ENCODE results near the gene DGKE.

The DGKE gene

DNA sequence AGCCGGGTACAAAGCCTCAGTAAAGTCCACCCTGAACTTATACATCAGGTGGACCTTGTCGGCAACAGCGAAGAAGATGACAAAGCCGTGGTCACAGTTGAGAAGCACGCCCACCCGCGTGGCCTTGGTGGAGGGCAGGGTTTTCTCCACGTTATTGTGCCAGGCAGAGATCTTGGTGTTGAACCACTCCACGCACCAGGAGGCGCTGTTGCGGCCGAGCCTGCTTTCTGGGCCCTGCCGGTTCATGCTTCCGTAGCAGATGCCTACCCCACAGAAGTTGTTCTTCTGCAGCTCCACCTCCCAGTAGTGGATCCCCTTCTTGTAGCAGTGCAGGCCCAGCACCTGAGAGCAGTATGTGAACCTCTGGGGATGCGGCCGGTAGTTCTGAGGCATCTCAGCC lies 57.8 kb downstream of the DGKE start:
- DNase-seq: peak; percentile 32 to 58 (median 46)

DNA sequence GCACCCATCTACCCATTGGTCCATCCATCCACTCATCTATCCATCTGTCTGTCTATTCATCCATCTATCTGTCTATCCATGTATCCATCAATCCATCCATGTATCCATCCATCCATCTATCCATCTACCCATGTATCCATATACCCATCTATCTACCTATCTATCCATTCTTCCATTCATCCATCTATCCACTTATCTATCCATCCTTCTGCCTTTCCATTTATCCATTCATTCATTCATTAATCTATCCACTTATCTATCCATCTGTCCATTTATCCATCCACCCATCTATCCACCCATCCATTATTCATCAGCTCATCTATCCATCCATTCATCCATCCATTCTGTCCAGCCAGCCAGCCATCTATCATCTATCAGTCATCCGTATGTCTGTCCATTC lies 58.4 kb downstream of the DGKE start:
- DNase-seq: no peak

DNA sequence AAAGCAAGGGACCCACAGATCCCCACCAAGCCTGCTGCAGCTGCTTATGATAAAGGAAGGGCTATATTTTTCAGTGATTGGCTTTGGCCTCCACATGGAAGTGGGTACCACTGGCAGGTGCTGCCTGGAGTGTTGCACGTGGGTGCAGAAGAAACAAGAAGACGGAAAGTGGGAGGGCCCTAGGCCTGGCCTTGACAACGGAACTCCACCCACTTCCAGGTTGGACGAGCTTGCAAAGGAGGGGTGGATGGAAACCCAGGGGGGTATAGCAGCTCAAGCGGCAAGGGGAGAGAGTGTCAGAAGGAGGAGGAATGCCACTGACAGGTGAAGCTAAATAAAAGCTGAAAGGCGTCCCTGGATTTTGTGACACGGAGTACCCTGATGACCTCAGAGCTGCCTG lies 59.6 kb downstream of the DGKE start:
- no peak for DNase-seq

DNA sequence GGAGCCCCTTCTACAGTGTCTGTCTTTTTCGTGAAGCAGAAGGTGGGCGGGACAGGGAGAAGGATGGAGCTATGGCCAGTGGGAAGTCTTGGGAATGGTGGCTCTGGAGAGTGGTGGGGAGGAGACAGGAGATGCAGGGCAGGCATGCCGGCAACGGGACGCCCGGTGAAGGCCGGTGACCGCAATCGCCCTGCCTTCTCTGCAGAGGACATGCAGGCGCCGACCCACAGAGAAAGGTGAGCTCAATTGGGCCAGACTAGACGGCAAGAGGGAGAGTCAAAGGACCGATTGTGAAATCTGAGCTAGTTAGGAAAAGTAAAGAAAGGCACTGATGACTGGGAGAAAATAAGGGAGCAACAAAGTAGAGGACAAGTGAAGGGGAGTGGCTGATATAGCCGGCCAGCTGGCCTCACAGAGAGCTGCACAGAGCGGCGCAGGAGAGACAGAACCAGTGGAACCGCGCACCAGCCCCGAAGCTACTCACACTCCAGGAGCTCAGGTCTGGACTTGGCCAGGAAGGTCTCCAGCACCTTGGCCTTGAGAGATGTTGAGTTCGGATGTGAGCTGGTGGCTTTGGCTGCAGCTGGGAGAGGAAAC lies 61.0 kb downstream of the DGKE start:
- no peak for DNase-seq

DNA sequence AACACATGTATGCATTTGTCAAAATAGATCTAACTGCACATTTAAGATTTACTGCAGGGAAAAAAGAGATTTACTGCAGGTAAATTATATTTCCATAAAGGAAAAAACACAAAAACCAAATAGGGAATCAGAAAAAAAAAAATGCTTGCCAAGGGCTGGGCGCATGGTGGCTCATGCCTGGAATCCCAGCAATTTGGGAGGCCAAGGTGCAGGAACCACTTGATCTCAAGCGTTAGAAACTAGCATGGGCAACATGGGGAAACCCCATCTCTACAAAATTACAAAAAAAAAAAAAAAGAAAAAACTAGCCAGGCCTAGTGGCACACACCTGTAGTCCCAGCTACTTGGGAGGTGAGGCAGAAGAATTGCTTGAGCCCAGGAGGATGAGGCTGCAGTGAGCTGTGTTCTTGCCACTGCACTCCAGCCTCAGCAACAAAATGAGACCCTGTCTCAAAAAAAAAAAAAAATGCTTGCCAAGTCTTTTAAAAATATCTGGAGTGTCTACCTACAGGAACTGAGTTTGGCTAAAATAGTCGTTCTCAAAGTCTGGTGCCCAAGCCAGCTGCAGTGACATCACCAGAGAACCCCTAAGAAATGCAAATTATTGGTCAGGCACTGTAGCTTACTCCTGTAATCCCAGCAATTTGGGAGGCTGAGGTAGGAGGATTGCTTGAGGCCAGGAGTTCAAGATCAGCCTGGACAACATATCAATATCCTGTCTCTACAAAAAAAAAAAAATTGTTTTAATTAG lies 62.4 kb downstream of the DGKE start:
- DNase-seq: no peak

DNA sequence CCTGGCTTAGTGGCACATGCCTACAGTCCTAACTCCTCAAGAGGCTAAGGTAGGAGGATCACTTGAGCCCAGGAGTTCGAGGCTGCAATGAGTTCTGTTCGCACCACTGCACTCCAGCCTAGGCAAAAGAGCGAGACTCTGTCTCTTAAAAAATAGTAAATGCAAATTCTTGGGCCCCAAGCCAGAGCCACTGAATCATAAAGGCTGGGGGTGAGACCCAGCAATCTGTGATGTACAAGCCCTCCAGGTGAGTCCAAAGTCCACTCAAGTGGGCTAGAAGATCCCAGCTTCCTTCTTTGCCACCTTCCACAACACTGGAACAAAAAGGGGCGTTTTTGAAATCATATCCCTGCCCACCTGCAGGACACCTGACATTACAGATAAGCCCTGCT lies 63.0 kb downstream of the DGKE start:
- no peak for DNase-seq

DNA sequence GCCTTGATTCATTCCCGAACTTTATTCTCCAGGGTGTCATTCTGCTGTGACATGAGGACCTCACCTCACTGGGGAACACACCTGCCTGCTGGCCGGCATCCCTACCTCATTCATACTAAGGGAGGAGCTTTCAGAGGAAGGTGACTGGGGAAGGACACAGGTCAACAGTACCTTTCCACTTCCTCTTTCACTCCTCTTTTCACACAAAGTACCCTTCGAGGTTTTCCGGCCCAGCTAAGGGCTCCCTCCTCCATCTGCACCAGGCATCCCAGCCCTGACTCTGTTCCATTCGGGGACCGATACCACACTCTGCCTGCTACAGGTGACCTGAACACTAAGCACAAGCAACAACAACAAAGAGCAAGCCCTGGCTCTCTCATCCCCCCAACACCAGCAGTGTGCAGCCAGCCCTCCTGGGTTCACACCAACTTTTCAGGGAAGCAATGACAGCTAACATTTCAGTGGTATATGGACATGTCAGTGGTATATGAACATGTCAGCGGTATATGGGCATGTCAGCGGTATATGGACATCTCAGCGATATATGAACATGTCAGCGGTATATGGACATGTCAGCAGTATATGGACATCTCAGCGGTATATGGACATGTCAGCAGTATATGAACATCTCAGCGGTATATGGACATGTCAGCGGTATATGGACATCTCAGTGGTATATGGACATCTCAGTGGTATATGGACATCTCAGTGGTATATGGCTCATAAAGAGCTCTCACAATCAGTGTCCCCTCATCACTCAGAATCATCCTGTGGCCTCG lies 63.9 kb downstream of the DGKE start:
- DNase-seq: no peak

- no peak for DNase-seq
Measured at GRCh38 chr17:56898874-56899273, 64.9 kb downstream of the DGKE start.

- DNase-seq: no peak
Measured at GRCh38 chr17:56899403-56899802, 65.5 kb downstream of the DGKE start.

GRCh38 chr17:56902348-56902747 lies 68.4 kb downstream of the DGKE start:
- no peak for DNase-seq

- DNase-seq: no peak
Measured at GRCh38 chr17:56903560-56903959, 69.6 kb downstream of the DGKE start.

DNA sequence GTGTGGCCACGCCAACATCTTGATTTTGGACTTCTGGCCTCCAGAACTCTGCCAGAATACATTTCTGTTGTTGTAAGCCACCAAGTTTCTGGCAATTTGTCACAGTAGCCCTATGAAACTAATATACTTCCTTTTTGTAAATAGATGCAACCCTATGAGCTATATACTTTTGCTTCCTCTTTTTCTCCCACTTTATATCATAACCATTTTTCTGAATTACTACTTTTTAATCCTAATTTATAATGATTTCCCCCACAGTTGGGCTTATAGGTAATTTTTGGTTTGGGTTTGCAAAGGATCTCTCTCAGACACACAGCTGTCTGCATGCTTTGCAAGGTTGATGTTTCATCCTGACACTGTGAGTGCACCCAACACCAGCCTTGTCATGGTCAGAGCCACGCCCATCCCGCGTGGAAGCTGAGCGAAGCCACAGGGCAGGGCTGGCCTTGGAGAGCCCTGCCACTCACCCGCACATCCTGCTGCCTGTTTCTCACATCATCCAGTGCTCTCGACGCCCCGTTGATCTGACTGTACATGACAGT lies 74.1 kb downstream of the DGKE start:
- peak; percentile 87 to 92 (median 92) for DNase-seq

DNA sequence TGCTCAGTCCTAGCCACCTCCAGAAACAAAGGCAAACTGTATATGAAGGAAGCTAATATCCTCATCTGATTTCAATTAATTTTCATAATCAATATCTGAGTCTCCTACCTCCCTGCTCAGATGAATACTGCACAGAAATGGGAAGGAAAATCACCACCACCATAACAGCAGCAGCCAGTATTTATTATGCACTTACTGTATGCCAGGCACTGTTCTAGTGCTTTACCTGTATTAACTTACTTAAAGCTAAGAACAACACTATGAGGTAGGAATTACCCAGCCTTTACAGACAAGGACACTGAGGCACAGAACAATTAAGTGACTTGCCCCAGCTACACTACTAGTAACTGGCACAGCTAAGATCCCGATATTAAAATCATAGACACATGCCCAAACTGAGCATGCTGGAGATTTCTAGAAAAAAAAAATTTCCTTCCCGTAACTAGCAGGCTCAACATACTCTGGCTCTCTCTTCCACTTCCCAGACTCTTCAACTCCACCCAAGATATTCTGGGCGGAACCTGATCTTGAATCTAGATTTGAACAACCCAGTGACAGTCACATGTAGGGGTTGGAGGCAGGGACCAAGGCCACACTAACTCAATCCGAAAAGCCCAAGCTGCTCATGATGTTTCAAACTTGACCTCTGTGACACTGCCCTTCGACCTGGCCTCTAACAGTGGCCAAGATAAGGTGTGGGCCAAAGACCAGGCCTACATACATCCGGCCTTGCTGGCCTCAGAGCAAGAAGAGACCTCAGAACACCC lies 76.0 kb downstream of the DGKE start:
- DNase-seq: peak; percentile 34 to 68 (median 60)

GRCh38 chr17:56910509-56911235 lies 76.7 kb downstream of the DGKE start:
- DNase-seq: no peak

DNA sequence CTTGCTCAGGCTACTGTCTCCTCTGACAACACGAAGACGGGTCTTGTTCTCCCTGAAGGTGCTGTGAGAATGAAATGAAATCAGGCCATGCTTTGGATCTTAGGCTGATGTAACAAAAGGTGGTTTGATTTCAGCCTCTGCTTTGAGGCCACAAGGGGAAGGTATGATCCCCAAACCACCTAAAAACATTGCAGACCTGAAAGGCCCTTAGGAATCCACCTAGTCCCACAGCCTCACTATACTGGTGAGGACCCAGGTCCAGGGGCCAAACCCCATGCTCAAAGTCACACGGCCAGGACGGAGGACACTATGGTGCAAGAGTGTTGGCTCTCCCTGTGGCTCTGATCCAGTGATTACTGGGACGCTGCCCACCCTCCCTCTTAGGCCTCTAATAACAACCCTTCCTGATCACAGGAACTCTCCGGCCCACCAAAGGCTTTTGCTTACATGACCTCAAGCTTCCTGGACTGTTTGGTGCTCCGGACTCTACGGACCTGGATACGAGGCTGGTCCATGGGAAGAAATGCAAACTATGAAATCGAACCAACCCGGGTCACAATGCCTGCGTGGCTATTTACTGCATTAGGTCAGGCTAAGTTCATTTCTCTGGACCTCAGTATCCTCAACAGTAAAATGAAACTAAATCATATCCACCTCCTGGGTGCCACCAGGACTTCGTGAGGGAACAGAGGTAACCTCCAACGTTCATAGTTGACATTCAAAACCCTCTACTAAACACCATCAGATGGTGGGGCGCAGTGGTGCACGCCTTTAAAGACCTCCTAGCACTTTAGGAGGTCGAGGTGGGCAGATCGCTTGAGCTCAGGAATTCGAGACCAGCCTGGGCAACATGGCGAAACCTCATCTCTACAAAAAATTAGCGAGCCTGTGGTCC lies 78.4 kb downstream of the DGKE start:
- peak in 2 of 4 experiments; percentile 16 to 22 for DNase-seq

DNA sequence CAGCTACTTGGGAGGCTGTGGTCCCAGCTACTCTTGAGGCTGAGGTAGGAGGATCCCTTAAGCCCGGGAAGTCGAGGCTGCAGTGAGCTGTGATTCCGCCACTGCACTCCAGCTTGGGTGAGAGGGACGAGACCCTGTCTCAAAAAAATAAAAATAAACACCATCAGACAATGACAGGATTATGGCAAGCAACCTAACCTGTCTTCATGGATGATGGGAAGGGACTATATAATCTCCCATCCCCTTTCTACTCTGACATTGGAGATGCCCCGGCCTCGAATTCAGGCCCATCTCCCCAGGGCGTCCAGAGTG lies 79.0 kb downstream of the DGKE start:
- no peak for DNase-seq

GRCh38 chr17:56913353-56913866 lies 79.5 kb downstream of the DGKE start:
- DNase-seq: peak in 1 of 4 experiments; percentile 36

GRCh38 chr17:56913867-56914580 lies 80.1 kb downstream of the DGKE start, which contains the start of gene TRIM25:
TSS of gene TRIM25 (minus strand) at chr17:56914049. CDS start at chr17:56913988, 61 bp downstream.
- DNase-seq: peak; percentile 89 to 95 (median 92)

DNA sequence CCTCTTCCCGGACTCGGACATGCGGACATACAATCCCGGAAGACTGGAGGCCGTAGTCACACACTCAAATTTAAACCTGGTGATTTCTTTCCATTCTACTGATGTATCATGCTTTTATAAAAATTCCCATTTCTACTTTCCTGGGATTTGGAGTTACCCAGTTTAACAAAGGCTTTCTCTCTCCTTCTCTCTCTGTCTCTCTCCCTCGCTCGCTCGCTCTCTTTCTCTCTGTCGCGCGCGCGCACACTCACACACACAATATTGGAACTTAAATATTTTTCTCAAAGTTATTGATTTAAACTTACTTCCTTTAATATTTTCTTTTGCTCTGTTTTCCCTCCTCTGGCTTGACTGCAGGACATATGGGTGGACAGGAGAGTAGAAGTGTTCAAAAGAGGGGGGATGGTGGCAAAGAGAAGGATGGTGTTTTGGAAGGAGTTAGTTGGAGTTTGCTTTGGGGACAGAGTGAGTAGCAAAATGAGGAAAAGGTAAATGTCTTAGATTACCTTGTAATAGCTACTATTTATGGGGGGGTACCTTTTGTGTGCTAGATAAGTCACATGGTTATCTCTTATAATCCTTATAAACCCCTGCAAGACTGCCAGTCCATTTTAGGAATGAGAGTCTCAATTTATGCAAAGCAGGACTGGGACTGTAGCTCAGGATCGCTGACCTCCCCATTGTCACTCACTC lies 80.8 kb downstream of the DGKE start:
- peak in 1 of 4 experiments; percentile 44 for DNase-seq

All from suppressor macrophage (primary cell).